AG04450 (cell line): ENCODE results near the gene PAM16. TPM values are rescaled to one million over a fixed set of nuclear protein-coding genes. Genes with fewer than 3 reads are reported as not detected.

Source experiments
- CTCF ChIA-PET: fragments of 300-600, 350-600 bp; formaldehyde crosslinking; extraction: SDS; loops from one replicate; lab custom pipeline; 2022; ENCODE audit warnings: antibody characterized with exemption, inconsistent platforms; lab: Charles Lee
- POLR2A ChIA-PET: fragments of 350-600 bp; formaldehyde crosslinking; extraction: SDS; loops from one replicate; lab custom pipeline; 2021; ENCODE audit warnings: antibody characterized with exemption, inconsistent platforms; lab: Yijun Ruan, JAX
- DNase-seq: peaks from one replicate; pipeline ENCODE4 v3.0.0-alpha.2; 2011; ENCODE audit warnings: low read depth, low spot score
- H3K27ac ChIP-seq: one replicate; pipeline ENCODE4 v1.5.1; 2012; ENCODE audit warnings: low read depth, low read length, control low read depth
- H3K27me3 ChIP-seq: one replicate; pipeline ENCODE4 v1.6.0; 2012; ENCODE audit warnings: low read length; ENCODE audit not compliant: control insufficient read depth, insufficient read depth
- H3K4me3 ChIP-seq: 2 replicates; pipeline ENCODE4 v1.5.1; 2011; ENCODE audit warnings: mild to moderate bottlenecking, low read depth, low read length, control low read depth
- H3K9me3 ChIP-seq: 2 replicates; pipeline ENCODE4 v1.5.1; 2012; ENCODE audit warnings: low read length; ENCODE audit not compliant: control insufficient read depth, insufficient read depth
- polyA plus RNA-seq: library from polyadenylated mRNA; depleted of rRNA; stranded (reverse); fragments of >200 nt; gene quantifications from 2 replicates; pipeline ENCODE4 v1.2.3, GENCODE V29; 2011
- TF ChIP-seq, protein P1 (sequence below): IDR thresholded peaks from 2 replicates; pipeline ENCODE4 v1.5.1; 2011; ENCODE audit warnings: low read depth, low read length, control low read depth, inconsistent platforms

PAM16 gene
- polyA plus RNA-seq, 1 experiment: 18.4 TPM

DNA sequence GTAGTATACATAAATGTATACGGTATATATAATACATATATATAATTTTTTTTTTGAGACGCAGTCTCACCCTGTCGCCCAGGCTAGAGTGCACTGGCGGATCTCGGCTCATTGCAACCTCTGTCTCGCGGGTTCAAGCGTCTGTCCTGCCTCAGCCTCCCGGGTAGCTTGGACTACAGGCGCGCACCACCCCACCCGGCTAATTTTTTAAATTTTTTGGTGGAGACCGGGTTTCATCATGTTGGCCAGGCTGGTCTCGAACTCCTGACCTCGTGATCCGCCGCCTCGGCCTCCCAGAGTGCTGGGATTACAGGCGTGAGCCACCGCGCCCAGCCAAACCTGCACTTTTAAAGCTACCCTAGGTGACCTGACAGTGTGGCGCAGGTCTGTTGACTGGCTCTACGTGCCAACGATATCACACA lies 745 bp downstream of the PAM16 start:
- TF ChIP-seq, protein P1, sequence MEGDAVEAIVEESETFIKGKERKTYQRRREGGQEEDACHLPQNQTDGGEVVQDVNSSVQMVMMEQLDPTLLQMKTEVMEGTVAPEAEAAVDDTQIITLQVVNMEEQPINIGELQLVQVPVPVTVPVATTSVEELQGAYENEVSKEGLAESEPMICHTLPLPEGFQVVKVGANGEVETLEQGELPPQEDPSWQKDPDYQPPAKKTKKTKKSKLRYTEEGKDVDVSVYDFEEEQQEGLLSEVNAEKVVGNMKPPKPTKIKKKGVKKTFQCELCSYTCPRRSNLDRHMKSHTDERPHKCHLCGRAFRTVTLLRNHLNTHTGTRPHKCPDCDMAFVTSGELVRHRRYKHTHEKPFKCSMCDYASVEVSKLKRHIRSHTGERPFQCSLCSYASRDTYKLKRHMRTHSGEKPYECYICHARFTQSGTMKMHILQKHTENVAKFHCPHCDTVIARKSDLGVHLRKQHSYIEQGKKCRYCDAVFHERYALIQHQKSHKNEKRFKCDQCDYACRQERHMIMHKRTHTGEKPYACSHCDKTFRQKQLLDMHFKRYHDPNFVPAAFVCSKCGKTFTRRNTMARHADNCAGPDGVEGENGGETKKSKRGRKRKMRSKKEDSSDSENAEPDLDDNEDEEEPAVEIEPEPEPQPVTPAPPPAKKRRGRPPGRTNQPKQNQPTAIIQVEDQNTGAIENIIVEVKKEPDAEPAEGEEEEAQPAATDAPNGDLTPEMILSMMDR: no peak
- CTCF ChIA-PET: interaction anchor here (1.6 to 6.4 kb wide), 3 partner anchors 9 to 97 kb away, joined by 4 to 56 read pairs (median 6); no protein-coding TSS in a partner anchor
- H3K27ac ChIP-seq: peak overlapping the region; percentile 52
- H3K27me3 ChIP-seq: no peaks in the 10 kb centered on the region
- DNase-seq: no peak
- no peaks in the 10 kb centered on the region; the same call in 1 of the 2 replicates for H3K9me3 ChIP-seq
- POLR2A ChIA-PET: interaction anchor here (0.8 to 1.8 kb wide), 7 partner anchors 11 to 61 kb away, joined by 3 to 10 read pairs (median 4); no protein-coding TSS in a partner anchor
- peak overlapping the region; percentile 89 for H3K4me3 ChIP-seq

DNA sequence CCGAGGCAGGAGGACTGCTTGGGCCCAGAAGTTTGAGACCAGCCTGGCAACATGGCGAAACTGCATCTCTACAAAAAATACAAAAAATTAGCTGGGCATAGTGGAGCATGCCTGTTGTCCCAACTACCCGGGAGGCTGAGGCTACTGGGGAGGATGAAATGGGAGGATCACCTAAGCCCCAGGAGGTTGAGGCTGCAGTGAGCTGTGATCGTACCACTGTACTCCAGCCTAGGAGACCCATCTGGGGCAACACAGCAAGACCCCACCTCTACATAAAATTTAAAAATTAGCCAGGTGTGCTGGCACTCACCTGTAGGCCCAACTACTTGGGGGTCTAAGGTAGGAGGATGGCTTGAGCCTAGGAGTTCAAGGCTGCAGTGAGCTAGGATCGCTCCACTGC lies 1.8 kb downstream of the PAM16 start:
- CTCF ChIA-PET: interaction anchor here (6.4 kb wide), 1 partner anchor 54 kb away, joined by 56 read pairs; no protein-coding TSS in a partner anchor
- DNase-seq: no peak
- TF ChIP-seq, protein P1: no peak
- Histone ChIP-seq H3K9me3 (no peaks in the 10 kb centered on the region; the same call in 1 of the 2 replicates), H3K27ac (no peak overlapping the region), H3K4me3 (no peak overlapping the region), H3K27me3 (no peaks in the 10 kb centered on the region)
- POLR2A ChIA-PET: interaction anchor here (1.1 to 1.6 kb wide), 3 partner anchors 12 to 40 kb away, joined by 3 to 5 read pairs (median 5); no protein-coding TSS in a partner anchor

DNA sequence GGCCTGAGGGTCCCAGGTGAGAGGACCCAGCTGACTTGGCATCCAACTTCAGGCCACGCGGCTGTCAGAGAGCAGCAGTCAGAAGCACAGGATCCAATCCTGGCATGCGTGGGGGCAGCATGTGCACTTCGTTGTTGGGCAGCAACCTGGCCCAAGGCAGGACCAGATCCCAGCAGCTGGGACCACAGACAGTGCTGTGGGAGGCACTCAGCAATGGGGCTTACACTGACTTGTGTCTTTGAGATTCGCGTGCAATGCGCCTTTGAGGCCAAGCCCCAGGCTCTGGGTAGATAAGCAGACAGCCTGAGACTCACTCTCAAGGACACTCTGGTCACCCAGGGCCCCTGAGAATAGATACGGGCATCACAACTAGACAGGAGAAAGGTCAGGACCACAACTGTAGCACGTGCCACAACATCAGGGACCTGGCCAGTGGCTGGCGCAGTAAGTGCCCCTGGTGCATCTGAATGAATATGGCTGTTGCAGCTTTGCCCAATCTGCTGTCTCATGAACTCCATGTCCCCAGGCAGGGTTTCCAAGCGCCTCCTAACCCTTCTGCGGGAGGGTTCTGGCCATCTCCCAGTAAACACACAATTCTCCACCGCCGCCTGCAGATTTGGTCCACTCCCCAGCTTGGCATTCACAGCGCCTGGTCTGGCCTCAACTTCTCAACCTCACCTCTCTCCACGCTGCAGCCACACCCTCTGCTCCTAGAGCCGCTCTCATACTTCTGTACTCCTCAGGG lies 3.2 kb downstream of the PAM16 start:
- no peak for DNase-seq
- CTCF ChIA-PET: interaction anchor here (2.1 to 6.4 kb wide), 2 partner anchors 54 to 55 kb away, joined by 13 to 56 read pairs; no protein-coding TSS in a partner anchor
- no peak overlapping the region for H3K4me3 ChIP-seq
- TF ChIP-seq, protein P1: no peak
- no peak overlapping the region for H3K27ac ChIP-seq
- POLR2A ChIA-PET: interaction anchor here (0.9 to 1.1 kb wide), 2 partner anchors 11 to 26 kb away, joined by 3 to 5 read pairs; no protein-coding TSS in a partner anchor
- H3K27me3 ChIP-seq: no peaks in the 10 kb centered on the region
- no peaks in the 10 kb centered on the region; the same call in 1 of the 2 replicates for H3K9me3 ChIP-seq

DNA sequence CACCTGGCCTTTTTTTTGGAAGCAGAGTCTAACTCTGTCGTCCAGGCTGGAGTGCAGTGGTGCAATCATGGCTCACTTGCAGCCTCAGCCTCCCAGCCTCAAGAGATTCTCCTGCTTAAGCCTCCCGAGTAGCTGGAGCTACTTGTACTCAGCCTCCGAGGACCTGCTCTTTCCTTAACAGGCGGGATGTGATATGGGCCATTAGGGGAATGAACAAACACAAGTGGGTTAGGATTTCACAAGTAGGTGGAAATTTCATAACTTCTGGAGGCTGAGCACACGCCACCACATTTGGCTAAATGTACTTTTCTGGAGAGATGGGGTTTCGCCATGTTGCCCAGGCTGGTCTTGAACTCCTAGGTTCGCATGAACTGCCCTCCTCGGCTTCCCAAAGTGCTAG lies 4.1 kb downstream of the PAM16 start:
- CTCF ChIA-PET: interaction anchor here (0.9 to 2.1 kb wide), 2 partner anchors 36 to 55 kb away, joined by 3 to 13 read pairs; no protein-coding TSS in a partner anchor
- TF ChIP-seq, protein P1: no peak

More for the DNA sequence above, 4.1 kb downstream of the PAM16 start:
- POLR2A ChIA-PET: interaction anchor here (0.8 to 0.9 kb wide), 2 partner anchors 27 to 117 kb away, joined by 3 read pairs; no protein-coding TSS in a partner anchor
- Histone ChIP-seq H3K4me3 (no peak overlapping the region), H3K27ac (peak overlapping the region; percentile 31), H3K9me3 (no peaks in the 10 kb centered on the region; the same call in 1 of the 2 replicates), H3K27me3 (no peaks in the 10 kb centered on the region)
- DNase-seq: no peak
